ENCODE results near the gene BRSK2. TPM values are rescaled to one million over a fixed set of nuclear protein-coding genes. Genes with fewer than 3 reads are reported as not detected.

BRSK2 gene
- total RNA-seq, 1 donor from 2014 or later, result 7.1 TPM

DNA sequence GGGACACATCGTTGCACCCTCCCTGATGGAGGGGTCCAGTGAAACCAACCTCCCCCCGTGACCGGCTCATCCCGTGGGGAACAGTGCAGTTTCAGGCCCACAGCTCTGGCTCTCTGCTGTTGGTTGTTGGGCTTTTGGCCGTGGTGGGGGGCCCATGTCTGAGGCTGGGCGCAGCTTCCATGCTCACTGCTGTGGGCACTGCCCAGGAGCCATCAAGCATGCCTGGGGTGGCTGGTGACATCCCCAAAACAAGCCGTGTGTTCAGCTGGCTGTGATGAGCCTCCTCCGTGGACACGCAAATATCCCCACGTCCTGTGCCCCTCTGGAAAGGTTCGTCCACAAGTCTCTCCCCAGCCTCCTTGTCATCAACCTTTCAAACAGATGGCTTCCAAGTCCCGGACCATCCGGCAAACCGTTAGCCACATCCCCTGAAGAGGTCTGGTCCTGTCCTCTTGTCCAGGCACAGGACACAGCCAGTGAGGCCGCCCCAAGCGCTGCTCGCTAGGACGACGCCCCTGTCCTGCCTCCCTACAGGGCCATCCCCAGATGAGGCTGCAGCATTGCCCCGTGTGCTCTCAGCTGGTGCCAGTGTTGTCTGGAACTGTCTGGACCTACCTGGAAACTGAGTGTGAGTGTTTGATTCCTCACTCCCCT is 29.4 kb upstream of the BRSK2 start:
- H3K4me2 ChIP-seq (ENCODE audit: low read length), result no peak overlapping the region
- H3K27ac ChIP-seq (ENCODE audit: low read depth, low read length), result no peak overlapping the region
- TF ChIP-seq CTCF (IDR thresholded peaks at IDR 0.05; ENCODE audit: insufficient read depth, low read depth, low read length) (no peak), EZH2 (IDR thresholded peaks at IDR 0.05; ENCODE audit: insufficient read depth, low read length) (no peak)
- H3K36me3 ChIP-seq (ENCODE audit: insufficient read depth, low read length), result no peaks in the 10 kb centered on the region
- peaks cover 3% of the 10 kb centered on the region for H3K36me3 Mint-ChIP-seq (ENCODE audit: low read depth, unreplicated experiment)
- DNase-seq (ENCODE audit: low read depth) (no peak), FAIRE-seq (no peak)
- H3K4me3 Mint-ChIP-seq (ENCODE audit: unreplicated experiment), result no peak overlapping the region
- no peaks in the 10 kb centered on the region for H3K4me1 ChIP-seq (ENCODE audit: insufficient read depth, low read length)
- H3K27ac Mint-ChIP-seq (ENCODE audit: unreplicated experiment), result no peak overlapping the region
- H3K9ac ChIP-seq (ENCODE audit: low read length), result no peak overlapping the region
- peaks cover 47% of the 10 kb centered on the region for H3K27me3 Mint-ChIP-seq (ENCODE audit: low read depth, unreplicated experiment)
- H3K4me3 ChIP-seq (ENCODE audit: insufficient read depth, low read depth, low read length), result no peak overlapping the region
- peaks cover 3% of the 10 kb centered on the region for H3K9me3 Mint-ChIP-seq (ENCODE audit: unreplicated experiment)
- no peak overlapping the region for H2AFZ ChIP-seq (ENCODE audit: low read depth, low read length)
- peaks cover 12% of the 10 kb centered on the region for H3K9me3 ChIP-seq (ENCODE audit: insufficient read depth, low read depth, low read length)
- H4K20me1 ChIP-seq (ENCODE audit: insufficient read depth, low read length), result no peaks in the 10 kb centered on the region
- no peaks in the 10 kb centered on the region for H3K27me3 ChIP-seq (ENCODE audit: insufficient read depth, low read length)
- H3K4me1 Mint-ChIP-seq (ENCODE audit: low read depth, unreplicated experiment), result no peaks in the 10 kb centered on the region
- no peaks in the 10 kb centered on the region for H3K79me2 ChIP-seq (ENCODE audit: insufficient read depth, low read length)

- H3K27me3 Mint-ChIP-seq (ENCODE audit: low read depth, unreplicated experiment), result peaks cover 49% of the 10 kb centered on the region
- Histone ChIP-seq H3K79me2 (ENCODE audit: insufficient read depth, low read length) (no peaks in the 10 kb centered on the region), H3K4me3 (ENCODE audit: insufficient read depth, low read depth, low read length) (no peak overlapping the region), H3K4me1 (ENCODE audit: insufficient read depth, low read length) (no peaks in the 10 kb centered on the region), H3K27me3 (ENCODE audit: insufficient read depth, low read length) (no peaks in the 10 kb centered on the region), H2AFZ (ENCODE audit: low read depth, low read length) (no peak overlapping the region), H3K9ac (ENCODE audit: low read length) (no peak overlapping the region), H3K4me2 (ENCODE audit: low read length) (no peak overlapping the region), H3K9me3 (ENCODE audit: insufficient read depth, low read depth, low read length) (peaks cover 15% of the 10 kb centered on the region), H3K27ac (ENCODE audit: low read depth, low read length) (no peak overlapping the region), H4K20me1 (ENCODE audit: insufficient read depth, low read length) (no peaks in the 10 kb centered on the region), H3K36me3 (ENCODE audit: insufficient read depth, low read length) (no peaks in the 10 kb centered on the region)
- FAIRE-seq, result no peak
- TF ChIP-seq EZH2 (IDR thresholded peaks at IDR 0.05; ENCODE audit: insufficient read depth, low read length), result no peak
- no peak for TF ChIP-seq CTCF (IDR thresholded peaks at IDR 0.05; ENCODE audit: insufficient read depth, low read depth, low read length)
- peaks cover 9% of the 10 kb centered on the region for H3K9me3 Mint-ChIP-seq (ENCODE audit: unreplicated experiment)
- no peaks in the 10 kb centered on the region for H3K4me1 Mint-ChIP-seq (ENCODE audit: low read depth, unreplicated experiment)
- peaks cover 3% of the 10 kb centered on the region for H3K36me3 Mint-ChIP-seq (ENCODE audit: low read depth, unreplicated experiment)
- no peak for DNase-seq (ENCODE audit: low read depth)
- H3K27ac Mint-ChIP-seq (ENCODE audit: unreplicated experiment), result no peak overlapping the region
- no peak overlapping the region for H3K4me3 Mint-ChIP-seq (ENCODE audit: unreplicated experiment)
These were observed 28.8 kb upstream of the BRSK2 start for GRCh38 chr11:1360835-1361357.

DNA sequence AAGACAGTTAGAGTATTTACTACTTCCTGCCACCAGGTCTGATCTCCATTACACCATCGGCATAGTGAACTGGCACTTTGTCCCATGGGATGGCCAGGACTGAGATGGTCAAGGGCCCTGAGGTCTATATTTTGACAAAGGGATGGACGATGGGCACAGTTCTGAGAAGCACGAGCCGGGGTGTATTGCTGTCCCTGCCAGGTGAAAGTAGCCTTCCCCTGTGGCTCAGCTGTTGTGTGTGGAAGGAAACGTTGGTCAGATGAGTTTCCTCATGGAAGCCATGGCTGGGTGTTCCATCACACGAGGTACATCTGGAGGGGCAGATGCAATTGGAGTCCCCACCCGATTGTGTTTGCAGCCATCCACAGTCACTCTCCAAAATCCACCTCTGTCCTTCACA is 27.9 kb upstream of the BRSK2 start:
- Mint-ChIP-seq H3K4me1 (ENCODE audit: low read depth, unreplicated experiment) (no peaks in the 10 kb centered on the region), H3K36me3 (ENCODE audit: low read depth, unreplicated experiment) (peaks cover 3% of the 10 kb centered on the region), H3K9me3 (ENCODE audit: unreplicated experiment) (peaks cover 19% of the 10 kb centered on the region), H3K27me3 (ENCODE audit: low read depth, unreplicated experiment) (peaks cover 47% of the 10 kb centered on the region), H3K27ac (ENCODE audit: unreplicated experiment) (no peak overlapping the region), H3K4me3 (ENCODE audit: unreplicated experiment) (no peak overlapping the region)
- Histone ChIP-seq H4K20me1 (ENCODE audit: insufficient read depth, low read length) (no peaks in the 10 kb centered on the region), H3K4me1 (ENCODE audit: insufficient read depth, low read length) (no peaks in the 10 kb centered on the region), H3K9ac (ENCODE audit: low read length) (no peak overlapping the region), H3K27ac (ENCODE audit: low read depth, low read length) (no peak overlapping the region), H3K79me2 (ENCODE audit: insufficient read depth, low read length) (no peaks in the 10 kb centered on the region), H3K4me2 (ENCODE audit: low read length) (no peak overlapping the region), H3K36me3 (ENCODE audit: insufficient read depth, low read length) (no peaks in the 10 kb centered on the region), H3K9me3 (ENCODE audit: insufficient read depth, low read depth, low read length) (peaks cover 15% of the 10 kb centered on the region), H2AFZ (ENCODE audit: low read depth, low read length) (no peak overlapping the region), H3K4me3 (ENCODE audit: insufficient read depth, low read depth, low read length) (no peak overlapping the region), H3K27me3 (ENCODE audit: insufficient read depth, low read length) (no peaks in the 10 kb centered on the region)
- DNase-seq (ENCODE audit: low read depth) (no peak), FAIRE-seq (no peak)
- no peak for TF ChIP-seq EZH2 (IDR thresholded peaks at IDR 0.05; ENCODE audit: insufficient read depth, low read length)
- no peak for TF ChIP-seq CTCF (IDR thresholded peaks at IDR 0.05; ENCODE audit: insufficient read depth, low read depth, low read length)
